ENCODE results near the gene TMEM250. TPM values are rescaled to one million over a fixed set of nuclear protein-coding genes. Genes with fewer than 3 reads are reported as not detected.

TMEM250 gene
- total RNA-seq, 2 donors from 2014 or later: 38.9 to 40.1 TPM

DNA sequence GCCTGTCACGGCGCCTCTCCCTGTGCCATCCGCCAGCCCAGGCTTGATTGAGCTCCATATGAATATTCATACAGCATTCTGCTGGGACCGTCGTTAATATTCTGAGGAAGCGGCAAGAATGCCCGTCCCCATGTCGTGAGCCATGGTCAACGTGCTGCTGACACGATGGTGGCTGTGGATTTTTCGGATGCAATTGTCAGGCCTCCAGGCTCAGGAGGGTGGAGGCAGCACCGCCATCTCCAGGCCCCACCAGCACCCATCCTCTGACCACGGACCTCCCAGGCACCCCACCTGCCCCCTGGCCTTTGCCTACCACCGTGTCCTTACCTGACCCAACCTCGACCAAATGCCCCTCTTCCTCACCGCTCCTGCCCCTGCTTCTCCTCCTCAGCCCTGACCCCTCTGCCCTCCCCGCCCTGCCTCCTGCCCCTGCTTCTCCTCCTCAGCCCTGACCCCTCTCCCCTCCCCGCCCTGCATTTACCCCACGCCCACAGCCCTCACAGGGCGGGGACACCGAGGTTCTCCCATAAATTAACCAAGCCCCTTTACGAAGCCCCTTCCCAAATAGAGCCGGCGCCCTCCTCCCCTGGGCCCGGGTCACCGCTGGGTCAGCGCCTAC lies 9.9 kb downstream of the TMEM250 start:
- H3K4me1 ChIP-seq (ENCODE audit: control insufficient read depth in 1 of 2, low read depth in 2 of 2): peaks cover 22 to 44% of the 10 kb centered on the region in 2 donors
- TF ChIP-seq, protein P1, sequence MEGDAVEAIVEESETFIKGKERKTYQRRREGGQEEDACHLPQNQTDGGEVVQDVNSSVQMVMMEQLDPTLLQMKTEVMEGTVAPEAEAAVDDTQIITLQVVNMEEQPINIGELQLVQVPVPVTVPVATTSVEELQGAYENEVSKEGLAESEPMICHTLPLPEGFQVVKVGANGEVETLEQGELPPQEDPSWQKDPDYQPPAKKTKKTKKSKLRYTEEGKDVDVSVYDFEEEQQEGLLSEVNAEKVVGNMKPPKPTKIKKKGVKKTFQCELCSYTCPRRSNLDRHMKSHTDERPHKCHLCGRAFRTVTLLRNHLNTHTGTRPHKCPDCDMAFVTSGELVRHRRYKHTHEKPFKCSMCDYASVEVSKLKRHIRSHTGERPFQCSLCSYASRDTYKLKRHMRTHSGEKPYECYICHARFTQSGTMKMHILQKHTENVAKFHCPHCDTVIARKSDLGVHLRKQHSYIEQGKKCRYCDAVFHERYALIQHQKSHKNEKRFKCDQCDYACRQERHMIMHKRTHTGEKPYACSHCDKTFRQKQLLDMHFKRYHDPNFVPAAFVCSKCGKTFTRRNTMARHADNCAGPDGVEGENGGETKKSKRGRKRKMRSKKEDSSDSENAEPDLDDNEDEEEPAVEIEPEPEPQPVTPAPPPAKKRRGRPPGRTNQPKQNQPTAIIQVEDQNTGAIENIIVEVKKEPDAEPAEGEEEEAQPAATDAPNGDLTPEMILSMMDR (IDR thresholded peaks at IDR 0.05): no peak
- DNase-seq (ENCODE audit: low spot score): no peak
- H3K36me3 ChIP-seq: peaks cover 6% of the 10 kb centered on the region
- H3K27ac ChIP-seq: peak overlapping the region; percentile 47 to 71
- no peaks in the 10 kb centered on the region for H3K27me3 ChIP-seq (replicated peaks; ENCODE audit: insufficient read depth)
- no peak for ATAC-seq (ENCODE audit: insufficient number of reproducible peaks, low FRiP score, low read depth)
- H3K9me3 ChIP-seq: no peaks in the 10 kb centered on the region
- H3K4me3 ChIP-seq: peak overlapping the region; percentile 71

DNA sequence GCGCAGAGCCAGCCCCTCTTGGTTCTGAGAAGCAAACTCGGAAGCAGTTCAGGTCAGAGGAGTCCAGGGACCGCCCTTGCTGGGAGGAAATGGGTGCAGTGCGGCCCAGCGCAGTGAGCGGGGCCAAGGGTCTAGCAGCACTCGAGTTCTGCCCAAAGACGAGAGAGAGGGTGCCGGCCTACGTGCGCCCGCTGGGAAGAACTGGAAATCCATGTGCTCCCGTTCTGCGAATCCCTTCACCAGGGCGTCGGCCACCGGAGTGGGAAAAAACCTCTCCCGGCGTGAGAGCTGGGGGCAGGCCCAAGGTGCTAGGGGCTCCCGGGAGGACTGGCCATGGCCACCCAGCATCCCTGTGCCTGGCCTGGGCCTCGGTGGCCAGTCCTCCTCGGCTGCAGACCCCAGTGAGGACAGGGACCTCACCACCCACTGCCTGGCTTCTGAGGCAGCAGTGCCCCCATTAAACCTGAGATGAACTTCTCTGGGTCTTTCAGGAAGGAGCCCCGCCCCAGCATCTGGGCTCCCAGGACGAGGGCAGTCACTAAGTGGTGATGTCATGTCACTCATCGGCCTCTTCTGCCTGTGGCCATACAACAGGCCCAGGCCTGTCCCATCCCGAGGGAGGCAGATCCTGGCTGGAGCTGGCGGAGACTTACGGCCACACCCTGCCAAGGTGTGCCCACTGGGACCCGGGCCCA lies 10.6 kb downstream of the TMEM250 start:
- peaks cover 22 to 44% of the 10 kb centered on the region in 2 donors for H3K4me1 ChIP-seq (ENCODE audit: control insufficient read depth in 1 of 2, low read depth in 2 of 2)

DNA sequence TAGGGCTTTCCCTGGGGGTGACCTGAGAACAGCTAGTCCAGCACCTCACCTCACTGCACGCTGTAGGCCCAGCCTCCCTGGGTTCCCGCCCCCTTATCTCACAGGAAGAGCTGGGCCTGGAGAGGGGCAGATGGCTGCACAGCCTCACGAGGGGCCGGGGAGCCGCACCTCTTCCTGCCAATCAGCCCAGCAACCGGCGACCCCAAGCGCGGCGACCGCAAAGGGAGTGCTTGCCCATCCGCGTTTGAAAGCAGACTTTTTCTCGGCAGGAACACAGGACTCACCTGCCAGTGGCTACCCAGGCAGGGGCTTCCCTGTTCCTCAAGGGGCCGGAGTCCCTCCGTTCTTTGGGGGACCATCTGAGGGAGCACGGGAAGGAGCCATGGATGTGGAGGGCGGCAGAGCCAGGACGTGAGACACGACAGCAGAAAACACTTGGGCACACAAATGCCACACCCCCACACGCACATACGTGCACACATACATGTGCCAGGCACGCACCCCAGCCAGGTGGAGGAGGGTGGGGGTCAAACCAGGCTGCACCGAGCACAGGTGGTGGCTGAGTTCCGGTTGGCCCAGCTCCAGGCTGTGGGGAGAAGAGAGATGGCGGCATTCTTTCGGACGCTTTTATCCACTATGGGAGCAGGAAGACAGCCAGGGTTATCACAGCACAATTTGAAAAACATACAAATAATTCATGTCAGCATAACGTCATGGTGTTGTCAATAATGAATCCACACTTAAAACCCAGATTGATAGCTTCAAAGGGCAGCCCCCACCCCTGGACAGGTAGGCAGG lies 11.3 kb downstream of the TMEM250 start:
- no peaks in the 10 kb centered on the region for H3K9me3 ChIP-seq
- no peaks in the 10 kb centered on the region for H3K27me3 ChIP-seq (replicated peaks; ENCODE audit: insufficient read depth)
- no peak overlapping the region for H3K4me3 ChIP-seq
- TF ChIP-seq, protein P1 (IDR thresholded peaks at IDR 0.05): no peak
- ATAC-seq (ENCODE audit: insufficient number of reproducible peaks, low FRiP score, low read depth): no peak
- DNase-seq (ENCODE audit: low spot score): no peak
- peaks cover 22 to 44% of the 10 kb centered on the region in 2 donors for H3K4me1 ChIP-seq (ENCODE audit: control insufficient read depth in 1 of 2, low read depth in 2 of 2)
- no peak overlapping the region for H3K27ac ChIP-seq
- no peaks in the 10 kb centered on the region for H3K36me3 ChIP-seq

More for the DNA sequence above, 10.6 kb downstream of the TMEM250 start:
- Histone ChIP-seq H3K27ac (no peak overlapping the region), H3K4me3 (no peak overlapping the region), H3K27me3 (replicated peaks; ENCODE audit: insufficient read depth) (no peaks in the 10 kb centered on the region), H3K36me3 (no peaks in the 10 kb centered on the region), H3K9me3 (no peaks in the 10 kb centered on the region)
- ATAC-seq (ENCODE audit: insufficient number of reproducible peaks, low FRiP score, low read depth) (no peak), DNase-seq (ENCODE audit: low spot score) (no peak)
- TF ChIP-seq, protein P1 (IDR thresholded peaks at IDR 0.05): no peak

GRCh38 chr9:136105398-136106135 lies 13.1 kb downstream of the TMEM250 start:
- Histone ChIP-seq H3K27ac (peak overlapping the region in 1 of 2 donors; percentile 17), H3K4me1 (ENCODE audit: control insufficient read depth in 1 of 2, low read depth in 2 of 2) (peaks cover 22 to 39% of the 10 kb centered on the region in 2 donors), H3K9me3 (no peaks in the 10 kb centered on the region), H3K4me3 (no peak overlapping the region), H3K27me3 (replicated peaks; ENCODE audit: insufficient read depth) (no peaks in the 10 kb centered on the region), H3K36me3 (no peaks in the 10 kb centered on the region)
- ATAC-seq (ENCODE audit: insufficient number of reproducible peaks, low FRiP score, low read depth) (no peak), DNase-seq (ENCODE audit: low spot score) (no peak)
- TF ChIP-seq, protein P1 (IDR thresholded peaks at IDR 0.05): no peak

All from thoracic aorta (tissue), 2 donors.